Measurements from ENCODE around the gene PHYKPL. TPM values are rescaled to one million over a fixed set of nuclear protein-coding genes. Genes with fewer than 3 reads are reported as not detected.

PHYKPL gene
- total RNA-seq, 1 experiment from 2014 or later = 43.2 TPM

GRCh38 chr5:178194026-178194425, 38.6 kb downstream of the PHYKPL start:
- H3K27me3 ChIP-seq (ENCODE audit: control insufficient read depth, insufficient read depth, low read length) = no peaks in the 10 kb centered on the region
- CTCF ChIA-PET = no interaction called here
- POLR2A ChIA-PET = no interaction called here
- H3K27ac ChIP-seq (ENCODE audit: low read length) = no peak overlapping the region
- no peaks in the 10 kb centered on the region for H3K9me3 ChIP-seq (ENCODE audit: control insufficient read depth, insufficient read depth, low read depth, low read length)
- intact Hi-C loops (cut with micrococcal nuclease; ENCODE audit: unreplicated experiment) (no loop called here), in situ Hi-C loops (cut with HindIII; ENCODE audit: low pct_unique_long_range_greater_than_20kb, low sequenced_read_pairs) (no loop called here)
- TF ChIP-seq CTCF (IDR thresholded peaks at IDR 0.05) (no peak), TCF7L2 (IDR thresholded peaks at IDR 0.05; ENCODE audit: low read depth, low read length) (no peak), POLR2AphosphoS5 (IDR thresholded peaks at IDR 0.05; ENCODE audit: low read depth, low read length) (no peak), SIN3A (IDR thresholded peaks at IDR 0.05; ENCODE audit: borderline replicate concordance, insufficient read depth, low read depth, low read length) (no peak)
- TF ChIP-seq, protein P1, sequence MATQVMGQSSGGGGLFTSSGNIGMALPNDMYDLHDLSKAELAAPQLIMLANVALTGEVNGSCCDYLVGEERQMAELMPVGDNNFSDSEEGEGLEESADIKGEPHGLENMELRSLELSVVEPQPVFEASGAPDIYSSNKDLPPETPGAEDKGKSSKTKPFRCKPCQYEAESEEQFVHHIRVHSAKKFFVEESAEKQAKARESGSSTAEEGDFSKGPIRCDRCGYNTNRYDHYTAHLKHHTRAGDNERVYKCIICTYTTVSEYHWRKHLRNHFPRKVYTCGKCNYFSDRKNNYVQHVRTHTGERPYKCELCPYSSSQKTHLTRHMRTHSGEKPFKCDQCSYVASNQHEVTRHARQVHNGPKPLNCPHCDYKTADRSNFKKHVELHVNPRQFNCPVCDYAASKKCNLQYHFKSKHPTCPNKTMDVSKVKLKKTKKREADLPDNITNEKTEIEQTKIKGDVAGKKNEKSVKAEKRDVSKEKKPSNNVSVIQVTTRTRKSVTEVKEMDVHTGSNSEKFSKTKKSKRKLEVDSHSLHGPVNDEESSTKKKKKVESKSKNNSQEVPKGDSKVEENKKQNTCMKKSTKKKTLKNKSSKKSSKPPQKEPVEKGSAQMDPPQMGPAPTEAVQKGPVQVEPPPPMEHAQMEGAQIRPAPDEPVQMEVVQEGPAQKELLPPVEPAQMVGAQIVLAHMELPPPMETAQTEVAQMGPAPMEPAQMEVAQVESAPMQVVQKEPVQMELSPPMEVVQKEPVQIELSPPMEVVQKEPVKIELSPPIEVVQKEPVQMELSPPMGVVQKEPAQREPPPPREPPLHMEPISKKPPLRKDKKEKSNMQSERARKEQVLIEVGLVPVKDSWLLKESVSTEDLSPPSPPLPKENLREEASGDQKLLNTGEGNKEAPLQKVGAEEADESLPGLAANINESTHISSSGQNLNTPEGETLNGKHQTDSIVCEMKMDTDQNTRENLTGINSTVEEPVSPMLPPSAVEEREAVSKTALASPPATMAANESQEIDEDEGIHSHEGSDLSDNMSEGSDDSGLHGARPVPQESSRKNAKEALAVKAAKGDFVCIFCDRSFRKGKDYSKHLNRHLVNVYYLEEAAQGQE (IDR thresholded peaks at IDR 0.05; ENCODE audit: insufficient read depth in 1 of 2, low read depth in 2 of 2, low read length in 1 of 2) = no peak
- H3K4me3 ChIP-seq (ENCODE audit: low read depth in 2 of 2, low read length in 2 of 2) = no peak overlapping the region
- DNase-seq (ENCODE audit: low read depth, low spot score) (no peak), ATAC-seq (no peak)
- BruUV-seq (replicated peaks) = no TSS peak
- H3K36me3 ChIP-seq (ENCODE audit: control insufficient read depth, insufficient read depth, low read length) = no peaks in the 10 kb centered on the region
- no peaks in the 10 kb centered on the region for H3K4me1 ChIP-seq (ENCODE audit: control insufficient read depth, insufficient read depth, low read length)

GRCh38 chr5:178193251-178193809, 39.3 kb downstream of the PHYKPL start:
- POLR2A ChIA-PET = interaction anchor here (0.6 kb wide), 1 partner anchor 8 kb away, joined by 15 read pairs; no protein-coding TSS in a partner anchor
- intact Hi-C loops (cut with micrococcal nuclease; ENCODE audit: unreplicated experiment) = no loop called here
- no TSS peak for BruUV-seq (replicated peaks)
- no peak for TF ChIP-seq SIN3A (IDR thresholded peaks at IDR 0.05; ENCODE audit: borderline replicate concordance, insufficient read depth, low read depth, low read length)
- no peak for TF ChIP-seq TCF7L2 (IDR thresholded peaks at IDR 0.05; ENCODE audit: low read depth, low read length)
- TF ChIP-seq, protein P1 (IDR thresholded peaks at IDR 0.05; ENCODE audit: insufficient read depth in 1 of 2, low read depth in 2 of 2, low read length in 1 of 2) = no peak
- TF ChIP-seq CTCF (IDR thresholded peaks at IDR 0.05) = no peak
- TF ChIP-seq POLR2AphosphoS5 (IDR thresholded peaks at IDR 0.05; ENCODE audit: low read depth, low read length) = no peak
- DNase-seq (ENCODE audit: low read depth, low spot score) = no peak
- Histone ChIP-seq H3K4me1 (ENCODE audit: control insufficient read depth, insufficient read depth, low read length) (no peaks in the 10 kb centered on the region), H3K27ac (ENCODE audit: low read length) (no peak overlapping the region), H3K36me3 (ENCODE audit: control insufficient read depth, insufficient read depth, low read length) (no peaks in the 10 kb centered on the region), H3K27me3 (ENCODE audit: control insufficient read depth, insufficient read depth, low read length) (no peaks in the 10 kb centered on the region), H3K4me3 (ENCODE audit: low read depth in 2 of 2, low read length in 2 of 2) (no peak overlapping the region), H3K9me3 (ENCODE audit: control insufficient read depth, insufficient read depth, low read depth, low read length) (no peaks in the 10 kb centered on the region)
- CTCF ChIA-PET = interaction anchor here (0.5 to 0.7 kb wide), 2 partner anchors 12 to 127 kb away, joined by 7 to 13 read pairs; no protein-coding TSS in a partner anchor
- in situ Hi-C loops (cut with HindIII; ENCODE audit: low pct_unique_long_range_greater_than_20kb, low sequenced_read_pairs) = no loop called here
- ATAC-seq = no peak
